Measurements from ENCODE around the gene KCNIP4.

- no peak for TF ChIP-seq FOXA1 (IDR thresholded peaks at IDR 0.05)
- no peak for TF ChIP-seq FOXK2 (IDR thresholded peaks at IDR 0.05)
- TF ChIP-seq BHLHE40 (IDR thresholded peaks at IDR 0.05; ENCODE audit: borderline replicate concordance), result no peak
- TF ChIP-seq ARNT (IDR thresholded peaks at IDR 0.05), result no peak
- no peak for TF ChIP-seq LEF1 (IDR thresholded peaks at IDR 0.05; ENCODE audit: borderline replicate concordance)
- TF ChIP-seq TARDBP (IDR thresholded peaks at IDR 0.05), result no peak
Measured at GRCh38 chr4:21092531-21092930, 856.0 kb downstream of the KCNIP4 start.

All from HEK293T (cell line).